Activated B cell treated with CpG ODN at 0.5 μM for 24 hours (primary cell): ENCODE data around the gene SPTLC3. TPM values are rescaled to one million over a fixed set of nuclear protein-coding genes. Genes with fewer than 3 reads are reported as not detected.
"Not testable (repeated sequence)": the region's sequence is repeated elsewhere in the genome, so short reads cannot be mapped to it uniquely, and the experiment has no call there.

ENCODE experiments used
- ATAC-seq: fragments of 200-7000 bp; cut with Tn5 transposase; one replicate; pipeline ENCODE4 v1.10.0; 2021; ENCODE audit warnings: low read depth, mild to moderate bottlenecking, moderate library complexity
- CTCF ChIA-PET: fragments of 350-600 bp; sonication (Branson Sonifier 250); formaldehyde crosslinking; loops from one replicate; lab custom pipeline; 2021; ENCODE audit warnings: antibody characterized with exemption; lab: Charles Lee
- POLR2A ChIA-PET: fragments of 350-600 bp; sonication (Branson Sonifier 250); formaldehyde crosslinking; loops from one replicate; lab custom pipeline; 2021; ENCODE audit warnings: antibody characterized with exemption; lab: Charles Lee
- DNase-seq: peaks from one replicate; pipeline ENCODE4 v3.0.0; 2022
- H3K27ac Mint-ChIP-seq: one replicate; pipeline ENCODE4 v1.8.0; 2020; ENCODE audit warnings: mixed read lengths
- H3K27me3 Mint-ChIP-seq: one replicate; pipeline ENCODE4 v1.8.0; 2021; ENCODE audit warnings: mixed read lengths
- H3K36me3 Mint-ChIP-seq: one replicate; pipeline ENCODE4 v1.8.0; 2021; ENCODE audit warnings: low read depth, mixed read lengths
- H3K4me1 Mint-ChIP-seq: one replicate; pipeline ENCODE4 v1.8.0; 2021; ENCODE audit warnings: mixed read lengths
- H3K4me3 Mint-ChIP-seq: one replicate; pipeline ENCODE4 v1.8.0; 2020; ENCODE audit warnings: mild to moderate bottlenecking, mixed read lengths
- H3K9me3 Mint-ChIP-seq: one replicate; pipeline ENCODE4 v1.8.0; 2020; ENCODE audit warnings: mixed read lengths
- intact Hi-C: fragments of 100-400 bp; cut with micrococcal nuclease; formaldehyde crosslinking; loops from one replicate; pipeline ENCODE4 v1.15.1; 2024
- total RNA-seq: library from RNA; stranded (reverse); gene quantifications from 2 replicates; pipeline ENCODE4 v1.2.3, GENCODE V29; 2022
- TF ChIP-seq, protein P1 (sequence below): fragments of 200-600 bp; IDR thresholded peaks from one replicate; pipeline ENCODE4 v1.8.0; 2022; ENCODE audit warnings: antibody characterized with exemption, mild to moderate bottlenecking

SPTLC3 gene
- total RNA-seq, 1 donor from 2014 or later, result not detected

DNA sequence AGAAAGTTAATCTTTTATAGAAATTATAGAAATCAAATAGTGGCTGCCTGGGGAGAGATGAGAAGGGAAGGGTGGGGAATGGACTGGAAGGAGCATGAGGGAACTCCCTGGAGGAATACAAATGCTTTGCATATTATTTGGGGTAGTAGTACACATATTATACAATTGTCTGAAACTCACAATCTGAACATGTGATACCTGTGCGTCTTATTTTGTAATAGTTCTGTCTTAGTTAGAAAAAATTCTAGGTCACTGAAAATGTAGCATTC lies 30.7 kb upstream of the SPTLC3 start:
- DNase-seq (no peak), ATAC-seq (no peak)
- intact Hi-C loops, result loop anchor here (10.0 kb wide), 1 partner anchor 1077 kb away; no protein-coding TSS in a partner anchor
- H3K4me1 Mint-ChIP-seq, result no peaks in the 10 kb centered on the region
- no peak overlapping the region for H3K4me3 Mint-ChIP-seq
- H3K27me3 Mint-ChIP-seq, result no peaks in the 10 kb centered on the region
- POLR2A ChIA-PET, result no interaction called here
- TF ChIP-seq, protein P1, sequence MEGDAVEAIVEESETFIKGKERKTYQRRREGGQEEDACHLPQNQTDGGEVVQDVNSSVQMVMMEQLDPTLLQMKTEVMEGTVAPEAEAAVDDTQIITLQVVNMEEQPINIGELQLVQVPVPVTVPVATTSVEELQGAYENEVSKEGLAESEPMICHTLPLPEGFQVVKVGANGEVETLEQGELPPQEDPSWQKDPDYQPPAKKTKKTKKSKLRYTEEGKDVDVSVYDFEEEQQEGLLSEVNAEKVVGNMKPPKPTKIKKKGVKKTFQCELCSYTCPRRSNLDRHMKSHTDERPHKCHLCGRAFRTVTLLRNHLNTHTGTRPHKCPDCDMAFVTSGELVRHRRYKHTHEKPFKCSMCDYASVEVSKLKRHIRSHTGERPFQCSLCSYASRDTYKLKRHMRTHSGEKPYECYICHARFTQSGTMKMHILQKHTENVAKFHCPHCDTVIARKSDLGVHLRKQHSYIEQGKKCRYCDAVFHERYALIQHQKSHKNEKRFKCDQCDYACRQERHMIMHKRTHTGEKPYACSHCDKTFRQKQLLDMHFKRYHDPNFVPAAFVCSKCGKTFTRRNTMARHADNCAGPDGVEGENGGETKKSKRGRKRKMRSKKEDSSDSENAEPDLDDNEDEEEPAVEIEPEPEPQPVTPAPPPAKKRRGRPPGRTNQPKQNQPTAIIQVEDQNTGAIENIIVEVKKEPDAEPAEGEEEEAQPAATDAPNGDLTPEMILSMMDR, result no peak
- H3K9me3 Mint-ChIP-seq, result no peaks in the 10 kb centered on the region
- CTCF ChIA-PET, result no interaction called here
- no peaks in the 10 kb centered on the region for H3K36me3 Mint-ChIP-seq
- H3K27ac Mint-ChIP-seq, result no peak overlapping the region

- ChIA-PET CTCF (no interaction called here), POLR2A (no interaction called here)
- no peaks in the 10 kb centered on the region for H3K27me3 Mint-ChIP-seq
- H3K9me3 Mint-ChIP-seq, result no peaks in the 10 kb centered on the region
- TF ChIP-seq, protein P1, result no peak
- intact Hi-C loops, result loop anchor here (10.0 kb wide), 1 partner anchor 1076 kb away; no protein-coding TSS in a partner anchor
- H3K4me3 Mint-ChIP-seq, result no peak overlapping the region
- ATAC-seq, result no peak
- no peaks in the 10 kb centered on the region for H3K4me1 Mint-ChIP-seq
- no peak for DNase-seq
- H3K36me3 Mint-ChIP-seq, result no peaks in the 10 kb centered on the region
- no peak overlapping the region for H3K27ac Mint-ChIP-seq
Observed at GRCh38 chr20:12978613-12979495, 29.9 kb upstream of the SPTLC3 start.

GRCh38 chr20:12979713-12980112 lies 29.1 kb upstream of the SPTLC3 start:
- POLR2A ChIA-PET, H3K36me3 Mint-ChIP-seq, H3K4me3 Mint-ChIP-seq, H3K27ac Mint-ChIP-seq, H3K9me3 Mint-ChIP-seq, DNase-seq, H3K27me3 Mint-ChIP-seq, ATAC-seq, CTCF ChIA-PET, H3K4me1 Mint-ChIP-seq: not testable (repeated sequence)
- intact Hi-C loops, result loop anchor here (10.0 kb wide), 1 partner anchor 1075 kb away; no protein-coding TSS in a partner anchor

DNA sequence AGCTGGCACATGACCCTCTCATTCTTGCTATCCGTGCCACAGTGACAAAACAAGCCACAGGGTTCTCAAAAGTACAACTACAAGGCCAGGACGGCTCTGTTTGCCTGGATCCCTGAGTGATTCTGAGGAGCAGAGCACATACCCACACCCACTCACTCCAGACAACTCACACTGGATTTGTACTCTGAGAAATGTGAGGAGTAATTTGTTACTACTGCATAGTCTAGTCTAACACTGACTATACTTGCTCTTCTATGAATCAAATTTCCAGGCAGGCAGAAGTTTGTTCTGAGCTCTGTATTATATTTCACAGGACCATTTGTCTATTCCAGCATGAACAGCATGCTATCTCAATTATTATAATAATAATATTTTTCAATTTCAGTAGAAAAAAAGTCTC lies 26.7 kb upstream of the SPTLC3 start:
- H3K27ac Mint-ChIP-seq, result no peak overlapping the region
- ChIA-PET CTCF (no interaction called here), POLR2A (no interaction called here)
- ATAC-seq, result no peak
- intact Hi-C loops, result no loop called here
- TF ChIP-seq, protein P1, result no peak
- no peaks in the 10 kb centered on the region for H3K4me1 Mint-ChIP-seq
- H3K4me3 Mint-ChIP-seq, result no peak overlapping the region
- no peaks in the 10 kb centered on the region for H3K36me3 Mint-ChIP-seq
- no peak for DNase-seq
- no peaks in the 10 kb centered on the region for H3K27me3 Mint-ChIP-seq
- no peaks in the 10 kb centered on the region for H3K9me3 Mint-ChIP-seq

GRCh38 chr20:12984069-12984765 lies 24.6 kb upstream of the SPTLC3 start:
- ATAC-seq, result no peak
- no peak overlapping the region for H3K4me3 Mint-ChIP-seq
- H3K27ac Mint-ChIP-seq, result no peak overlapping the region
- H3K9me3 Mint-ChIP-seq, result no peaks in the 10 kb centered on the region
- intact Hi-C loops, result no loop called here
- no peak for DNase-seq
- ChIA-PET CTCF (no interaction called here), POLR2A (no interaction called here)
- H3K36me3 Mint-ChIP-seq, result no peaks in the 10 kb centered on the region
- peaks cover 4% of the 10 kb centered on the region for H3K27me3 Mint-ChIP-seq
- no peaks in the 10 kb centered on the region for H3K4me1 Mint-ChIP-seq
- TF ChIP-seq, protein P1, result no peak
